Airway epithelial cell (primary cell): Measurements from ENCODE around the gene KLRC4. TPM values are rescaled to one million over a fixed set of nuclear protein-coding genes. Genes with fewer than 3 reads are reported as not detected.

Source experiments
- total RNA-seq: library from RNA; depleted of rRNA; stranded (reverse); fragments of >200 nt; gene quantifications from 2 replicates; pipeline ENCODE4 v1.2.3, GENCODE V29; 2015

Gene KLRC4, protein sequence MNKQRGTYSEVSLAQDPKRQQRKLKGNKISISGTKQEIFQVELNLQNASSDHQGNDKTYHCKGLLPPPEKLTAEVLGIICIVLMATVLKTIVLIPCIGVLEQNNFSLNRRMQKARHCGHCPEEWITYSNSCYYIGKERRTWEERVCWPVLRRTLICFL
- total RNA-seq, result 0.21 TPM in 1 of 2 replicates, not detected in the other

DNA sequence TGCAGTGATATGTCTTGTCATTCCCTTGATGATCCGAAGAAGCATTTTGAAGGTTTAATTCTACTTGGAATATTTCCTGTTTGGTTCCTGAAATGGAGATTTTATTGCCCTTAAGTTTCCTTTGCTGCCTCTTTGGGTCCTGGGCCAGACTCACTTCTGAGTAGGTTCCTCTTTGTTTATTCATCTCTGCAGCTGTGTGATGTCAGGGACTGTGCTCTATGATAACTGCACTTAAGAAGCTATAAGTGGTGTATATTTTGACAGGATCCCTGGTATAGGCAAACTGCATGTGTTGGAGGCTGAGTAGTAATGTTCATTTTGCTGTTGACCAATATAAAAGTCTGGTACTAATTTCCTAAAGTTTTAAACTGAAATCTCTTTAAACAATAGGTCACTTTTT is at the start of gene KLRC4:
Gene KLRC4, minus strand, starts transcription at position 366 of the 400 bp plus-strand sequence. Its CDS starts 182 bp downstream, at position 184.

GRCh38 chr12:10453156-10453555 is 43.6 kb upstream of the KLRC4 start, which contains the start of gene KLRC1:
Gene KLRC1, minus strand, starts transcription at chr12:10453377. Its CDS starts 2,221 bp downstream, at chr12:10451156.

GRCh38 chr12:10435816-10436215 is 26.3 kb upstream of the KLRC4 start, which contains the start of gene KLRC2:
Gene KLRC2, minus strand, starts transcription at chr12:10436010. Its CDS starts 24 bp downstream, at chr12:10435986.

GRCh38 chr12:10420334-10420733 is 10.8 kb upstream of the KLRC4 start, which contains the start of gene KLRC3:
Gene KLRC3, minus strand, starts transcription at chr12:10420595. Its CDS starts 45 bp downstream, at chr12:10420550.

GRCh38 chr12:10389904-10390303 is 19.7 kb downstream of the KLRC4 start, which contains the start of gene KLRK1:
Gene KLRK1, minus strand, starts transcription at chr12:10390041. Its CDS starts 1,231 bp downstream, at chr12:10388810.

Other genes with a start within 250 kb of the KLRC4 start
- 0.07 TPM in 1 of 2 replicates, not detected in the other for gene OLR1, start 237.6 kb downstream of the KLRC4 start, total RNA-seq
- not detected in 2 replicates for gene TMEM52B, start 230.7 kb downstream of the KLRC4 start, total RNA-seq
- gene GABARAPL1, start 196.9 kb downstream of the KLRC4 start, total RNA-seq, result 11.0 and 11.3 TPM in 2 replicates
- gene KLRD1, start 101.9 kb downstream of the KLRC4 start, total RNA-seq, result under 0.01 TPM in 2 replicates
- not detected in 2 replicates for gene KLRK1, start 19.7 kb downstream of the KLRC4 start, total RNA-seq
- 0.79 and 0.99 TPM in 2 replicates for gene KLRC3, start 10.8 kb upstream of the KLRC4 start, total RNA-seq
- 0.19 and 0.49 TPM in 2 replicates for gene KLRC2, start 26.3 kb upstream of the KLRC4 start, total RNA-seq
- gene KLRC1, start 43.6 kb upstream of the KLRC4 start, total RNA-seq, result 0.98 TPM in 1 of 2 replicates, not detected in the other
- gene EIF2S3B, start 96.1 kb upstream of the KLRC4 start, total RNA-seq, result 0.09 and 0.42 TPM in 2 replicates
- gene MAGOHB, start 203.9 kb upstream of the KLRC4 start, total RNA-seq, result 17.8 and 22.8 TPM in 2 replicates